ENCODE data around the gene GFOD1.

The GFOD1 gene

GRCh38 chr6:13373488-13373886 lies 113.9 kb downstream of the GFOD1 start:
- no peak for DNase-seq (ENCODE audit: low read depth)

GRCh38 chr6:13372688-13373487 lies 114.5 kb downstream of the GFOD1 start:
- no peak for DNase-seq (ENCODE audit: low read depth)

- no peak for DNase-seq (ENCODE audit: low read depth)
Measured at GRCh38 chr6:13372076-13372475, 115.3 kb downstream of the GFOD1 start.

GRCh38 chr6:13371421-13372072 lies 115.9 kb downstream of the GFOD1 start:
- DNase-seq (ENCODE audit: low read depth): no peak

DNA sequence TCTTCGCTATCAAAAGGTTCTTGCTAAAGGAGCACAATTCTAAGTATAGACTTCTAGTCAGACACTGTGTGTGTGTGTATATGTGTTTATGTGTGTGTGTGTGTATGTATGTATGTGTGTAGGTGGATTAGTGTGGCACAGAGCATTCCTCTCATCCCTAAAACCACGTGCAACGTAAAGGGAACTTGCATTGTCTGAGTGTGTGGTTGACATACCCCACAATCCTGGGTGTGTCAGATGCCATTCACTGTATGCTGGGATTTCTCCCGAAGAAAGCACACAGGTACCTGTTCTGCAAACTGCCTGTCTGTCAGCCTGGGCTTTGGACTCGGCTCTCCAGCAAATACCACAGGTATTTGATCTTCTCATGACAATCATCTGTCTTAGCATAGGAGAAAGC lies 116.8 kb downstream of the GFOD1 start:
- no peak for DNase-seq (ENCODE audit: low read depth)

DNA sequence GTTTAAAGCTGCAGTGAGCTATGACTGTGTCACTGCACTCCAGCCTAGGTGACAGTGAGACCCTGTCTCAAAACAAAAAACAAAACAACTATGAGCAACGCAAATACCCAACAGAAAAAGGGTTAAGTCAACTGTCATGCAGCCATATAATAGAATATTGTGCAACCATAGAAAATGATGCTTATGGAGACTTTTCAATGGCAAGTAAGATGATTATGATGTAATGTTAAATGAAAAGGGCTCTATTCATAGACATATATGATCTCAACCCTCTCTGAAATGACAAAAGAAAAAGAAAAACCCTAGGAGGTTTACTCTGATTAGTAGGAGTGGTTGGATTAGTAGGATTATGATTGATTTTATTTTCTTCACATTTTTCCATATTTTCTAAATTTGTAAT lies 117.8 kb downstream of the GFOD1 start:
- no peak for DNase-seq (ENCODE audit: low read depth)

- no peak for DNase-seq (ENCODE audit: low read depth)
Measured at GRCh38 chr6:13368731-13369115, 118.7 kb downstream of the GFOD1 start.

GRCh38 chr6:13368079-13368730 lies 119.2 kb downstream of the GFOD1 start:
- no peak for DNase-seq (ENCODE audit: low read depth)

DNA sequence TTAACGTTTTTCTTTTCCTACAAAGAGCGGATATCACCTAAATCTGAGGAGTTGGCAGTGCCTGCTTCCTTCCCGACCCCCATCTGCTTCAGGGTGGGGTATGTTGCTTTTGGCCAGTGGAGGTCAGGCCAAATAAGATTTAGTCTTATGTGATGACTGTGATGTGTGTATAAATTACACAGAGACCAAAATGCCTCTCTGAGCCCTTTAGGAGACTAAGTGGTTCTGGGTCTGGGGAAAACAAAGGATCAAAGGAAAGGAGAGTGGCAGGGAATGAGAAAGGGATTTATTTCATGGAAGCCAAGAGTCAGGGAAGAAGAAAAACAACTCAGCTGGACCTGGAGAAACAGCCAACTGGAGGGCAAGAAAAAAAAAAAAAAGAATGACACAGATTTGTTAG lies 120.0 kb downstream of the GFOD1 start:
- no peak for DNase-seq (ENCODE audit: low read depth)

DNA sequence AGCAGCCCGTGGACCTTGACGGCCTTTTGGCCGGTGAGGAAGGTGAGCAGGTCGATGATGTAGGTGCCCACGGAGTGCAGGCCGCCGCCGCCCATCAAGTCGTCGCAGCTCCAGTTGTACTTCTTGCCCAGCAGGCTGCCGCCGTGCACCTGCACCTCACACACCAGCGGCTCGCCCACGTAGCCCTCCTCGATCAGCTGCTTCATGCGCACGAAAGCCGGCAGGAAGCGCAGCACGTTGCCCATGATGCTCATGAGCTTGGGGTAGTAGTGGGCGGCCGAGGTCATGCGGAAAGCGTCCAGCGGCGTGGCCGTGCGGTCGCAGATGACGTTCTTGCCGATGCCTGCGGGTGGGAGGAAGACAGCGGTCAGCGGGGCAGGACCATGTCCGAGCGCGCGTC lies 122.1 kb downstream of the GFOD1 start:
- DNase-seq (ENCODE audit: low read depth): no peak

GRCh38 chr6:13364842-13365241 lies 122.6 kb downstream of the GFOD1 start:
- DNase-seq (ENCODE audit: low read depth): no peak

- DNase-seq (ENCODE audit: low read depth): no peak
Measured at GRCh38 chr6:13362412-13362811, 125.0 kb downstream of the GFOD1 start.

DNA sequence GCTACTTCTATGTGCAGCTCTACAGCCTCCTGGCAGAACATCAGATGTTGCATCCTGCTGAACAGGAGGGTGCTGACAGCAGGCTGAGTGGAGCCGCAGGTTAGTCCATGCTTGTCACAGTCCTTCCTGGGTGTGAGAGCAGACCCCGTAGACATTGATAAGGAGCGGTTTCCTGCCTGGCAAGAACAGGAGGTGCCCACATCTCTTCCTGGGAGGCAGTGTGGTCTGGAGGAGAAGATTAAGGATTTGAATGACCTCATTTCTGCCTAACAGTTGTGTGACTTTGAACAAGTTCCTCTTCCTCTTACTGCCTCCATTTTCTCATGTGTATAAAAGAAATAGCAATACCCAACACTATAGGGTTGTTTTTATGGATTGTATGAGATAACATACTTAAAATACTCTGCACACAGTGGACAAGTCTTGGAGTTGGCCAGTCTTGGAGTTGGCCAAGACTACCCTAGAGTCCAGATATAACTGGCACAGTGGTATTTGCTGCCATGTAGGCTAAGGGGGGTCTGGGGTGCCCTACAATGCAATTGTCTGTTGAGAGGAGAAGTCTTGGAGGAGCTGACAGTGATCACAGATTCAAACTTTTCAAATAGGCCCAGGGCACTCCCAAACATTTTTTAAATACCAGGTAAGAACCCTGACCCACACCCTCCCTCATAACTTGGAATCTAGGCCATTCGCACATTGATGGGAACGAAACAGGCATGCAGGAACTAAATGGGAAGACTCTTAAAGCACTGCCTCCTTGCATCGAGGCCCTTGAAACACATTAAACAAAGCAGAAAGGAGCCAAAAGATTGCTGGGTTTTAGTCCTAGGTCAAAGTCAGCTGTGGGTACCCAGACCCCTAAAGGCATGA lies 126.5 kb downstream of the GFOD1 start:
- DNase-seq (ENCODE audit: low read depth): no peak

GRCh38 chr6:13359287-13359686 lies 128.1 kb downstream of the GFOD1 start:
- no peak for DNase-seq (ENCODE audit: low read depth)

- no peak for DNase-seq (ENCODE audit: low read depth)
Measured at GRCh38 chr6:13358511-13358910, 128.9 kb downstream of the GFOD1 start.

GRCh38 chr6:13357551-13358075 lies 129.8 kb downstream of the GFOD1 start:
- no peak for DNase-seq (ENCODE audit: low read depth)

DNA sequence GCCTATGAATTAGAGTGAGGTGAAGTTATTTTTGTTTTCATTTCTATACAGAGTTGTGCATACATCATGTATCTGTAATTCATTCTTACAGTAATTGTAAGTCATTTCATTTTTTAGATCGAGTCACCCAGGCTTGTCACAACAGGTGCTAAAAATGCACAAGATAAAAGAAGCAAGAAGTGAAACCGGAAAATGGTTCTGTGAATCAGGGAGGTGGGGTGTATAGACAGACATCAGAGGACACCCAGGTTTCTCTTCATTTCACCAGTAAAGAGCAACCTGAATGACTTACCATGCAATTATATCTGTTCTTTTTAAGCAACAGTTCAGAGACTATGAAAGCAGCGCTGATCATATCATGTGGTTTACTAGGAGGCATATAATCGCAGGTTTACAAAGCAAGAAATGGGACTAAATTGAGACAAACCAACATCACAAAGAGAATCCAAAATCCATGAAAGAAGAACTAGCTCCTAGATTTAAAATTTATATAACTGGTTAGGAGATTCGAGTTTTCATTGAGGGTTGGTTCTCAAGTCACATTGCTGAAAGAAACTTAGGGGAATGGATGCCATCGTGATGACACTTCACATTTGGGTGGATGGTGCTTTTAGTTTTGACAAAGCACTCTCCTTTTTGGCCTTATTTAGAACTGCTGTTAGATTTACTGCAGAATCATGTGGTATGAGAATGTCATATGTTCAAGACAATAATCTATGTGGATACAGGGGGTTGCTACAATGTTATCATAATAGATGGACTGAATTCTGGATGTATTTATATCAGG lies 131.2 kb downstream of the GFOD1 start:
- no peak for DNase-seq (ENCODE audit: low read depth)

- no peak for DNase-seq (ENCODE audit: low read depth)
Measured at GRCh38 chr6:13355043-13355945, 132.1 kb downstream of the GFOD1 start.

DNA sequence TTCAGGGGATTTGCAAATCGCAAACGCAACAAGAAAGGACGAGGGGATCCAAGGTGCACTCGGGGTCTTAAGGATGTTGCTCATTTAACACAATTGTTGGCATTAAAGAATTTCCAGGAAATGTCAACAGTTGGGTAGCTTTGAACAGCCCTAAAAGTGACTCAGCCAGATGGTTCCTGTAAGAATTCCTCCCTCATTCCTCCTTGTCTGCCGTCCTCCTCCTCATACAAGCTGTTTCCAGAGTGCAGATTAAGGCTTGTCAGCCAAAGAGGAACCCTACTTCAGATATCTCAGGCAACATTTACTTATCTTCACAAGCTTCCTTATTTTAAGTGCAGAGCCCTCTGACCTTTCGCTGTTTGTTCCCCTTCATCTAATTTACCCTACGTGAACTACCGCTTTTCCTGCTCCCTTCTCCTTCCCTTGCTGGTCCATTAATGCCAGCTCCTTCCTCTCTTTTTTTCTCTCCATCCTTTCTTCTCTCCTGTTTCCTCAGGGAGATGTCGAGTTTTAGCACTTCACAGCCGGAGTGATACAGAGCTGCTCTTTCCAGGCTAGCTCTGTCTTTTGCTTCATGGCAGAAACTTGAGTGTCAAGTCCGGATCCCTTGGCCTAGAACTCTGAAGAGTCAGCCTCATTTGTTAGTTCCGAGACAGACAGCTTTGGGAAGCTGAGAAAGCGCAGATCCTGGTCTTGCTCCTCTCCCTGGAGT lies 132.9 kb downstream of the GFOD1 start:
- no peak for DNase-seq (ENCODE audit: low read depth)
